C4-2B (cell line): ENCODE results near the gene KRTAP19-4.

Source experiments
- H3K27ac ChIP-seq: fragments of 450-650 bp; 2 replicates; pipeline ENCODE4 v1.5.1; 2017
- ZFX ChIP-seq: fragments of 450-650 bp; IDR thresholded peaks from 2 replicates; pipeline ENCODE4 v1.6.1; 2017
- TF ChIP-seq, protein P1 (sequence below): fragments of 450-650 bp; conservative IDR thresholded peaks from 2 replicates; pipeline ENCODE4 v1.5.1; 2017; ENCODE audit warnings: mild to moderate bottlenecking

KRTAP19-4 gene

DNA sequence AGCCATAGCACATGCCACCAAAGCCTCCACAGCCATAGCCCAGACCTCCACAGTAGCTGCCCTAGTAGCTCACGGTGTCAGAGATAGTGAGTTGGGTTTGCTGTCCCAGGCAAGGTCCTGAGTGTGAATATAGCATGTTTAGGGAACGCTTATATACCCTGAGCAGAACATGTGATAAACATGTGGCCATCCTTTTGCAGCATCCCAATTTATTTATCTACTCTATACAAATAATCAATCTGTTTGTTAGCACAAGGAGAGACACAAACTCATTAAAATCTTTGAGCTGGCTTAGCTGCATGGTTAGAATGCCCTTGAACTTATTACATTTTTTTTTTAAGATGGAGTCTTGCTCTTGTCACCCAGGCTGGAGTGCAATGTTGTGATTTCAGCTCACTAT, 9.6 kb downstream of the KRTAP19-4 start, which contains the start of gene KRTAP19-2:
Gene KRTAP19-2, minus strand, starts transcription at position 101 of the 400 bp plus-strand sequence. Its CDS starts 88 bp downstream, at position 13.
- no peak within 1 kb of the TSS for H3K27ac ChIP-seq
- no peak for TF ChIP-seq ZFX
- TF ChIP-seq, protein P1, sequence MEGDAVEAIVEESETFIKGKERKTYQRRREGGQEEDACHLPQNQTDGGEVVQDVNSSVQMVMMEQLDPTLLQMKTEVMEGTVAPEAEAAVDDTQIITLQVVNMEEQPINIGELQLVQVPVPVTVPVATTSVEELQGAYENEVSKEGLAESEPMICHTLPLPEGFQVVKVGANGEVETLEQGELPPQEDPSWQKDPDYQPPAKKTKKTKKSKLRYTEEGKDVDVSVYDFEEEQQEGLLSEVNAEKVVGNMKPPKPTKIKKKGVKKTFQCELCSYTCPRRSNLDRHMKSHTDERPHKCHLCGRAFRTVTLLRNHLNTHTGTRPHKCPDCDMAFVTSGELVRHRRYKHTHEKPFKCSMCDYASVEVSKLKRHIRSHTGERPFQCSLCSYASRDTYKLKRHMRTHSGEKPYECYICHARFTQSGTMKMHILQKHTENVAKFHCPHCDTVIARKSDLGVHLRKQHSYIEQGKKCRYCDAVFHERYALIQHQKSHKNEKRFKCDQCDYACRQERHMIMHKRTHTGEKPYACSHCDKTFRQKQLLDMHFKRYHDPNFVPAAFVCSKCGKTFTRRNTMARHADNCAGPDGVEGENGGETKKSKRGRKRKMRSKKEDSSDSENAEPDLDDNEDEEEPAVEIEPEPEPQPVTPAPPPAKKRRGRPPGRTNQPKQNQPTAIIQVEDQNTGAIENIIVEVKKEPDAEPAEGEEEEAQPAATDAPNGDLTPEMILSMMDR: no peak

DNA sequence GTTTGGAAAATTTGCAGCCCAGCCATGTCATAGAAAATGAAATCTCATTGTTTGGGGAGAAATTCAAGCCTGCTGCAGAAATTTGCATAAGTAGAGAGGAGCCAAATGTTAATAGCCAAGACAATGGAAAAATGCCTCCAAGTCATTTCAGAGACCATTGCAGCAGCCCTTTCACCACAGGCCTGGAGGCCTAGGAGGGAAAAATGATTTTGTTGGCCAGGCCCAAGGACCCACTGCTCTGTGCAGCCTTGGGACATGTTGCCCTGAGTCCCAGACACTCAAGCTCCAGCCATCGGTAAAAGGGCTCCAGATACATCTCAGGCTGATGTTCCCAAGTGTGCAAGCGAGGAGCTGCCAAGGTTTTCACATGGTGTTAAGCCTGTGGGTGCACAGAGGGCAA, 10.8 kb downstream of the KRTAP19-4 start:
- no peak overlapping the region for H3K27ac ChIP-seq
- no peak for TF ChIP-seq ZFX
- TF ChIP-seq, protein P1: no peak

DNA sequence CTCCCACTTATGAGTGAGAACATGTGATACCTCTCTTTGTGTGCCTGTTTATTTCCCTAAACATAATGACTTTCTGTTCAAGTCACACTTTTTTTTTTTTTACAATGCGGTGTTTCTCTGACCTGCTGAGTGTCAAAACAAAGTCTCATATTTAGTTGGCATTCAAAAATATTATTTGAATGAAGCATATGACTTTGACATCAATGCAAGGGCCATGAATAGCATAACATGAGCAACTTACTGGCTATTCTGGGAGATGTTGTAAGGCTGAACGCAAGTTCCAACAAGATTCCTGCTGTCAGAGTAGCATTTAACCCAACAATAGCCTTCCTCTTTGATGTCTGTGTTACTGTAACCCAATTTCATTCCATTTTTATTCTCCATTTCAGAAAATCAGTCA, 14.8 kb downstream of the KRTAP19-4 start:
- TF ChIP-seq ZFX: no peak
- TF ChIP-seq, protein P1: no peak

DNA sequence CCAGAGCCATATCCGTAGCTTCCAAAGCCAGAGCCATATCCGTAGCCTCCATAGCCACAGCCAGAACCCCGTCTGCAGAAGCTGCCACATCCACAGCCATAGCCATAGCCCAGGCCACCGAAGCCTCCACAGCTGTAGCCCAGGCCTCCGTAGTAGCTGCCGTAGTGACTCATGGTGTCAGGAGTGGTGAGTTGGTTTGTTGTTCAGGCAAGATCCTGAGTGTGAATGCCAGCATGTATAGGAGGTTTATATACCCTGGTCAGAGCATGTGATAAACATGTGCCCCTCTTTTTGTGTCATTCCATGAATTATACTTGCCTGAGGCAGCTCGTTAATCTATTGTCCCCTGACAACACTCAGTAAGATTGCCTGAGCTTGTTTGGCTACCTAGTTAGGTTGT, 16.8 kb downstream of the KRTAP19-4 start, which contains the start of gene KRTAP19-1:
Gene KRTAP19-1, minus strand, starts transcription at position 223 of the 400 bp plus-strand sequence. Its CDS starts 50 bp downstream, at position 173.
- no peak within 1 kb of the TSS for H3K27ac ChIP-seq
- no peak for TF ChIP-seq ZFX
- TF ChIP-seq, protein P1: no peak

More for the DNA sequence above, 14.8 kb downstream of the KRTAP19-4 start:
- no peak overlapping the region for H3K27ac ChIP-seq

DNA sequence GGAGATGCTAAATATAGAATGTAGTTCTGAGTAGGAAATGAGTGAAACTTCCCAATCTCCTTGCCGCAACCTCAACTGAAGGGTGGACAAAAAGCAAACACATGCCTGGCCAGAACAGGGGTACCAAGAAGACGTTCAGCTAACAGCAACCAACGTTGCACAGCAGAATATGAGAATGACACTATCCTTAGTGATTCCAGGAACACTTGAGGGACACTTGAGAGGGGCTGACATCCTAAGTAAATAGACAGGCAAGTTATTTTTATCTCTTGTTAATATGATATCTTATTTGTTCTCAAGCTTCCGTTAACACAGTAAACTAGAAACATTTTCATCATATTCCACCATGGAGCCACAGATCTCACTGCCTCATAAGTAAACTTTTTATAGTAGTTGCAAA, 17.7 kb downstream of the KRTAP19-4 start:
- no peak for TF ChIP-seq ZFX
- TF ChIP-seq, protein P1: no peak
- no peak overlapping the region for H3K27ac ChIP-seq

DNA sequence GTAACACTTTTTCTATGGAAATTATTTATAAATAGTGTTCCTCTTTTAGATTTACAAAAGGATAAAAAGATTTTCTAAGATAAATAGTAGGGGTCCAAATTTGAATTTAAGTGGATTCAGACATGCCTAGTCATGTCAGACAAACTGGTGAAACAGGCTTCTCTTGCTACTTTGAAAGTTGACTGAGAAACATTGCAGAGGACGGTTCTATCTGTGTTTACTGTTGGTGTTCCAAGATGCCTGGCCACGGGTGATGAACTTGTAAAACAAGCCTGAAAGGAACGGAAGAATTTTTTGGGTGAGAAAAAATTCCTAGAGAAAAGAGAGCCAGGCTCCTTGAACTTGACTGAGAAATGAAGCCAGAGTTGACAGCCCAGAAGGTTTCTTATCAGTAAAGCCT, 19.0 kb downstream of the KRTAP19-4 start:
- no peak for TF ChIP-seq ZFX
- TF ChIP-seq, protein P1: no peak

DNA sequence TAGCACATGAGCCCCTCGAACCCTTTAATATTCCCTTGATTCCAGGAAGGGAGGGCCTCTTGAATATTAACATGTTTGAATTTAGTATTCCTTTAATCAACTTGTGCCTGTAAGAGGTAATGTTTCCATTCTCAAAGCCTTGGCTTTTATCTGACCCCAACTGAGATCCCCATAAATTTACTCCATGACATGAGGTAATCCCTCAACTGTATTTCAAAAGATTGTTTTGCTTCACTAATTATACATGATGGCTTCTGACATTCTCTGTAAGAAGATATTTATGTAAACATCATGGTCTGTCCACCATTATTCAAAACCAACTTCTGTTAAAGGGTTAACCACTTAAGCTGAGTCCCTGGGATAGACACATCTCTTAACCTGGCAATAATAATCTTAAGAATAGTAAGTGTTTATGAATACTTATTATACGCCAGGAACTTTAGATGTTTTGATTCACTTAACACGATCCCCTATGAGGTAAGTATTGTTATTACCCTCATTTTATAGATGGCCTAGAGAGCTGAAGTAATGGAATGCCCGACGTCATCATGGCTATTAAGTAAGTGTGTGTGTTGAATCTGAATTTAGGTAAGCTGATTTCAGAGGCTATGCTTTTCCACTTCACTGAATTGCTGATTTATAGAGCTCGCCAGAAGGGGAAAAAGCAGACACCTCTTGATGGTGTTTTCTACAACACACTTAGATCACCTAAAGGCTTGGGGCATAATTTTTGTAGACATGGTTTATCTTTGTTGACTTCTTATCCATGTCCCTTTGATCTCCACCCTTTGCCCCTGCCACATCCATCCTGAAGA, 27.9 kb downstream of the KRTAP19-4 start:
- no peak overlapping the region for H3K27ac ChIP-seq
- TF ChIP-seq, protein P1: no peak
- no peak for TF ChIP-seq ZFX

More for the DNA sequence above, 19.0 kb downstream of the KRTAP19-4 start:
- H3K27ac ChIP-seq: no peak overlapping the region
